ENCODE data around the gene SERBP1. TPM values are rescaled to one million over a fixed set of nuclear protein-coding genes. Genes with fewer than 3 reads are reported as not detected.

The SERBP1 gene
- total RNA-seq, 1 experiment from 2014 or later, result 230 TPM

DNA sequence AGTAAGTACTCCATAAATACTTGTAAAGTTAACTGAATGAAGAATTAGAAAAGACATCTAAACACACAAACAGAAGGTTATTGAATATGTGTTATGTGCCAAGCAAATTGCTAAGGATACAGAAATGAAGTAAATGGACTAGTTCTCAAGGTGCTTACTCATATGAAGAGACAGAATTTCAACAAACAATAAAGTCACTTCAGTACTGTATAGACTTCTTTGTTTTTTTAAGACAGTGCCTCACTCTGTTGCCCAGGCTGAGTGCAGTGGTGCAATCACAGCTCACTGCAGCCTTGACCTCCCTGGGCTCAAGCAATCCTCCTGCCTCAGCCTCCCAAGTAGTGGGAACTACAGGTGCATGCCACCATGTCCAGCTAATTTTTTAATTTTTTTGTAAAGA is 57.3 kb downstream of the SERBP1 start:
- Histone ChIP-seq H3K27me3 (ENCODE audit: control insufficient read depth, insufficient read depth, low read length) (no peaks in the 10 kb centered on the region), H3K27ac (ENCODE audit: low read length) (no peak overlapping the region), H3K4me1 (ENCODE audit: control insufficient read depth, insufficient read depth, low read length) (no peaks in the 10 kb centered on the region), H3K9me3 (ENCODE audit: control insufficient read depth, insufficient read depth, low read depth, low read length) (no peaks in the 10 kb centered on the region), H3K36me3 (ENCODE audit: control insufficient read depth, insufficient read depth, low read length) (no peaks in the 10 kb centered on the region), H3K4me3 (ENCODE audit: low read depth in 2 of 2, low read length in 2 of 2) (no peak overlapping the region)
- intact Hi-C loops (cut with micrococcal nuclease; ENCODE audit: unreplicated experiment), result no loop called here
- DNase-seq (ENCODE audit: low read depth, low spot score) (no peak), ATAC-seq (peak; percentile 12; the same call in 1 of the 2 replicates)
- ChIA-PET CTCF (no interaction called here), POLR2A (no interaction called here)
- BruUV-seq (replicated peaks), result no TSS peak
- in situ Hi-C loops (cut with HindIII; ENCODE audit: low pct_unique_long_range_greater_than_20kb, low sequenced_read_pairs), result no loop called here
- TF ChIP-seq, protein P1, sequence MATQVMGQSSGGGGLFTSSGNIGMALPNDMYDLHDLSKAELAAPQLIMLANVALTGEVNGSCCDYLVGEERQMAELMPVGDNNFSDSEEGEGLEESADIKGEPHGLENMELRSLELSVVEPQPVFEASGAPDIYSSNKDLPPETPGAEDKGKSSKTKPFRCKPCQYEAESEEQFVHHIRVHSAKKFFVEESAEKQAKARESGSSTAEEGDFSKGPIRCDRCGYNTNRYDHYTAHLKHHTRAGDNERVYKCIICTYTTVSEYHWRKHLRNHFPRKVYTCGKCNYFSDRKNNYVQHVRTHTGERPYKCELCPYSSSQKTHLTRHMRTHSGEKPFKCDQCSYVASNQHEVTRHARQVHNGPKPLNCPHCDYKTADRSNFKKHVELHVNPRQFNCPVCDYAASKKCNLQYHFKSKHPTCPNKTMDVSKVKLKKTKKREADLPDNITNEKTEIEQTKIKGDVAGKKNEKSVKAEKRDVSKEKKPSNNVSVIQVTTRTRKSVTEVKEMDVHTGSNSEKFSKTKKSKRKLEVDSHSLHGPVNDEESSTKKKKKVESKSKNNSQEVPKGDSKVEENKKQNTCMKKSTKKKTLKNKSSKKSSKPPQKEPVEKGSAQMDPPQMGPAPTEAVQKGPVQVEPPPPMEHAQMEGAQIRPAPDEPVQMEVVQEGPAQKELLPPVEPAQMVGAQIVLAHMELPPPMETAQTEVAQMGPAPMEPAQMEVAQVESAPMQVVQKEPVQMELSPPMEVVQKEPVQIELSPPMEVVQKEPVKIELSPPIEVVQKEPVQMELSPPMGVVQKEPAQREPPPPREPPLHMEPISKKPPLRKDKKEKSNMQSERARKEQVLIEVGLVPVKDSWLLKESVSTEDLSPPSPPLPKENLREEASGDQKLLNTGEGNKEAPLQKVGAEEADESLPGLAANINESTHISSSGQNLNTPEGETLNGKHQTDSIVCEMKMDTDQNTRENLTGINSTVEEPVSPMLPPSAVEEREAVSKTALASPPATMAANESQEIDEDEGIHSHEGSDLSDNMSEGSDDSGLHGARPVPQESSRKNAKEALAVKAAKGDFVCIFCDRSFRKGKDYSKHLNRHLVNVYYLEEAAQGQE (IDR thresholded peaks at IDR 0.05; ENCODE audit: insufficient read depth in 1 of 2, low read depth in 2 of 2, low read length in 1 of 2), result no peak
- TF ChIP-seq SIN3A (IDR thresholded peaks at IDR 0.05; ENCODE audit: borderline replicate concordance, insufficient read depth, low read depth, low read length) (no peak), TCF7L2 (IDR thresholded peaks at IDR 0.05; ENCODE audit: low read depth, low read length) (no peak), POLR2AphosphoS5 (IDR thresholded peaks at IDR 0.05; ENCODE audit: low read depth, low read length) (no peak)
- TF ChIP-seq, protein P2, sequence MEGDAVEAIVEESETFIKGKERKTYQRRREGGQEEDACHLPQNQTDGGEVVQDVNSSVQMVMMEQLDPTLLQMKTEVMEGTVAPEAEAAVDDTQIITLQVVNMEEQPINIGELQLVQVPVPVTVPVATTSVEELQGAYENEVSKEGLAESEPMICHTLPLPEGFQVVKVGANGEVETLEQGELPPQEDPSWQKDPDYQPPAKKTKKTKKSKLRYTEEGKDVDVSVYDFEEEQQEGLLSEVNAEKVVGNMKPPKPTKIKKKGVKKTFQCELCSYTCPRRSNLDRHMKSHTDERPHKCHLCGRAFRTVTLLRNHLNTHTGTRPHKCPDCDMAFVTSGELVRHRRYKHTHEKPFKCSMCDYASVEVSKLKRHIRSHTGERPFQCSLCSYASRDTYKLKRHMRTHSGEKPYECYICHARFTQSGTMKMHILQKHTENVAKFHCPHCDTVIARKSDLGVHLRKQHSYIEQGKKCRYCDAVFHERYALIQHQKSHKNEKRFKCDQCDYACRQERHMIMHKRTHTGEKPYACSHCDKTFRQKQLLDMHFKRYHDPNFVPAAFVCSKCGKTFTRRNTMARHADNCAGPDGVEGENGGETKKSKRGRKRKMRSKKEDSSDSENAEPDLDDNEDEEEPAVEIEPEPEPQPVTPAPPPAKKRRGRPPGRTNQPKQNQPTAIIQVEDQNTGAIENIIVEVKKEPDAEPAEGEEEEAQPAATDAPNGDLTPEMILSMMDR (IDR thresholded peaks at IDR 0.05), result no peak

DNA sequence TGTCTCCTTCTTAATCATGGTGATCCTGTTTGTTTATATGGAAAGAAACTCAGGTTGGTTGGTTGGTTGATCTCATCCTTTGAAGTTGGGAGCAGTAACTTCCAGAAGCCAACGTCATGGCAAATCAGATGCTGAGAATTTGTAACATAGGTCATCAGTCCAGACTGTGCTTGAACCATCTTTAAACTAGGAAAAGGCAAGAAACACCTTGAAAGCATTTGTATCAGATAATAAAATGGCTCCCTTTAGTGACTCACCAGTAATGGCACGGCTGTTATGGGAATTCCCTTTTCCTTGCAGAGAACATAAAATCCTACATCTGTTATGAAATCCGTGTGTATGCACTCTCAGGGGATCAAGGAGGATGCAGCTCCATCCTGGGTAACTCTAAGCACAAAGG is 58.1 kb downstream of the SERBP1 start:
- intact Hi-C loops (cut with micrococcal nuclease; ENCODE audit: unreplicated experiment), result no loop called here
- ChIA-PET CTCF (no interaction called here), POLR2A (no interaction called here)

More for the DNA sequence above, 58.1 kb downstream of the SERBP1 start:
- no peak overlapping the region for H3K4me3 ChIP-seq (ENCODE audit: low read depth in 2 of 2, low read length in 2 of 2)
- H3K27me3 ChIP-seq (ENCODE audit: control insufficient read depth, insufficient read depth, low read length), result no peaks in the 10 kb centered on the region
- in situ Hi-C loops (cut with HindIII; ENCODE audit: low pct_unique_long_range_greater_than_20kb, low sequenced_read_pairs), result no loop called here
- DNase-seq (ENCODE audit: low read depth, low spot score) (no peak), ATAC-seq (peak; percentile 67)
- H3K27ac ChIP-seq (ENCODE audit: low read length), result no peak overlapping the region
- no TSS peak for BruUV-seq (replicated peaks)
- H3K9me3 ChIP-seq (ENCODE audit: control insufficient read depth, insufficient read depth, low read depth, low read length), result no peaks in the 10 kb centered on the region
- H3K36me3 ChIP-seq (ENCODE audit: control insufficient read depth, insufficient read depth, low read length), result no peaks in the 10 kb centered on the region
- TF ChIP-seq POLR2AphosphoS5 (IDR thresholded peaks at IDR 0.05; ENCODE audit: low read depth, low read length) (no peak), SIN3A (IDR thresholded peaks at IDR 0.05; ENCODE audit: borderline replicate concordance, insufficient read depth, low read depth, low read length) (no peak), TCF7L2 (IDR thresholded peaks at IDR 0.05; ENCODE audit: low read depth, low read length) (no peak)
- TF ChIP-seq, protein P2 (IDR thresholded peaks at IDR 0.05), result no peak
- TF ChIP-seq, protein P1 (IDR thresholded peaks at IDR 0.05; ENCODE audit: insufficient read depth in 1 of 2, low read depth in 2 of 2, low read length in 1 of 2), result no peak
- no peaks in the 10 kb centered on the region for H3K4me1 ChIP-seq (ENCODE audit: control insufficient read depth, insufficient read depth, low read length)

Measured in Panc1 (cell line).